ENCODE results near the gene ALK.

The ALK gene

GRCh38 chr2:29561181-29561580 is 360.2 kb downstream of the ALK start:
- DNase-seq: no peak

GRCh38 chr2:29560566-29560965 is 360.8 kb downstream of the ALK start:
- DNase-seq: no peak

GRCh38 chr2:29560030-29560429 is 361.4 kb downstream of the ALK start:
- DNase-seq: no peak

GRCh38 chr2:29559578-29559977 is 361.8 kb downstream of the ALK start:
- no peak for DNase-seq

GRCh38 chr2:29558097-29558496 is 363.3 kb downstream of the ALK start:
- no peak for DNase-seq

- no peak for DNase-seq
Measured at GRCh38 chr2:29557268-29557667, 364.1 kb downstream of the ALK start.

- DNase-seq: no peak
Measured at GRCh38 chr2:29549069-29549380, 372.4 kb downstream of the ALK start.

- no peak for DNase-seq
Measured at GRCh38 chr2:29544917-29545316, 376.5 kb downstream of the ALK start.

GRCh38 chr2:29544031-29544430 is 377.4 kb downstream of the ALK start:
- no peak for DNase-seq

- no peak for DNase-seq
Measured at GRCh38 chr2:29535188-29535587, 386.2 kb downstream of the ALK start.

- DNase-seq: no peak
Measured at GRCh38 chr2:29532436-29532835, 388.9 kb downstream of the ALK start.

GRCh38 chr2:29531626-29532025 is 389.8 kb downstream of the ALK start:
- DNase-seq: no peak

- no peak for DNase-seq
Measured at GRCh38 chr2:29530281-29530680, 391.1 kb downstream of the ALK start.

GRCh38 chr2:29528891-29529520 is 392.4 kb downstream of the ALK start:
- DNase-seq: no peak

- no peak for DNase-seq
Measured at GRCh38 chr2:29528371-29528770, 393.0 kb downstream of the ALK start.

- no peak for DNase-seq
Measured at GRCh38 chr2:29527947-29528346, 393.4 kb downstream of the ALK start.

- no peak for DNase-seq
Measured at GRCh38 chr2:29526587-29527586, 394.5 kb downstream of the ALK start.

GRCh38 chr2:29525921-29526320 is 395.5 kb downstream of the ALK start:
- no peak for DNase-seq

- DNase-seq: no peak
Measured at GRCh38 chr2:29524652-29525051, 396.7 kb downstream of the ALK start.

GRCh38 chr2:29522951-29523669 is 398.3 kb downstream of the ALK start:
- no peak for DNase-seq

- no peak for DNase-seq
Measured at GRCh38 chr2:29520001-29520400, 401.4 kb downstream of the ALK start.

GRCh38 chr2:29519338-29519925 is 402.0 kb downstream of the ALK start:
- no peak for DNase-seq

GRCh38 chr2:29518646-29519337 is 402.6 kb downstream of the ALK start:
- no peak for DNase-seq
